Measurements from ENCODE around the gene TBC1D24.

TBC1D24 gene

GRCh38 chr16:2517954-2518605 is 43.2 kb downstream of the TBC1D24 start:
- DNase-seq (ENCODE audit: low read depth), result no peak

- no peak for DNase-seq (ENCODE audit: low read depth)
These were observed 44.1 kb downstream of the TBC1D24 start for GRCh38 chr16:2518823-2519710.

- DNase-seq (ENCODE audit: low read depth), result no peak
These were observed 44.8 kb downstream of the TBC1D24 start for GRCh38 chr16:2519711-2520080.

- DNase-seq (ENCODE audit: low read depth), result peak; percentile 82
These were observed 45.3 kb downstream of the TBC1D24 start, which contains the start of gene AMDHD2 for GRCh38 chr16:2520097-2520783. TSS of gene AMDHD2 (plus strand) at chr16:2520371. CDS start at chr16:2520459, 88 bp downstream.

GRCh38 chr16:2520784-2521531 is 46.0 kb downstream of the TBC1D24 start:
- DNase-seq (ENCODE audit: low read depth), result no peak

GRCh38 chr16:2523801-2524231 is 48.9 kb downstream of the TBC1D24 start:
- DNase-seq (ENCODE audit: low read depth), result no peak

GRCh38 chr16:2524339-2524938 is 49.5 kb downstream of the TBC1D24 start:
- DNase-seq (ENCODE audit: low read depth), result no peak

- DNase-seq (ENCODE audit: low read depth), result no peak
These were observed 51.2 kb downstream of the TBC1D24 start for GRCh38 chr16:2526135-2526534.

GRCh38 chr16:2527071-2527783 is 52.3 kb downstream of the TBC1D24 start:
- no peak for DNase-seq (ENCODE audit: low read depth)

- no peak for DNase-seq (ENCODE audit: low read depth)
These were observed 52.8 kb downstream of the TBC1D24 start for GRCh38 chr16:2527784-2528100.

- no peak for DNase-seq (ENCODE audit: low read depth)
These were observed 53.5 kb downstream of the TBC1D24 start for GRCh38 chr16:2528161-2529060.

- no peak for DNase-seq (ENCODE audit: low read depth)
These were observed 54.4 kb downstream of the TBC1D24 start for GRCh38 chr16:2529061-2529931.

- no peak for DNase-seq (ENCODE audit: low read depth)
These were observed 55.2 kb downstream of the TBC1D24 start for GRCh38 chr16:2529961-2530628.

GRCh38 chr16:2530629-2531318 is 55.8 kb downstream of the TBC1D24 start:
- no peak for DNase-seq (ENCODE audit: low read depth)

- DNase-seq (ENCODE audit: low read depth), result no peak
These were observed 56.4 kb downstream of the TBC1D24 start, which contains the start of gene CEMP1 for GRCh38 chr16:2531371-2531695. TSS of gene CEMP1 (minus strand) at chr16:2531408. CDS start at chr16:2531073, 335 bp downstream.

GRCh38 chr16:2531696-2532493 is 57.0 kb downstream of the TBC1D24 start:
- DNase-seq (ENCODE audit: low read depth), result peak; percentile 99

All from stimulated activated CD8-positive, alpha-beta memory T cell treated with anti-CD3 and anti-CD28 coated beads, Interleukin-4, amount 100 ng/mL, for 24 hours (primary cell).